Measurements from ENCODE around the gene AKR1D1.

GRCh38 chr7:138032186-138032585 is 44.1 kb upstream of the AKR1D1 start:
- TF ChIP-seq, protein P1, sequence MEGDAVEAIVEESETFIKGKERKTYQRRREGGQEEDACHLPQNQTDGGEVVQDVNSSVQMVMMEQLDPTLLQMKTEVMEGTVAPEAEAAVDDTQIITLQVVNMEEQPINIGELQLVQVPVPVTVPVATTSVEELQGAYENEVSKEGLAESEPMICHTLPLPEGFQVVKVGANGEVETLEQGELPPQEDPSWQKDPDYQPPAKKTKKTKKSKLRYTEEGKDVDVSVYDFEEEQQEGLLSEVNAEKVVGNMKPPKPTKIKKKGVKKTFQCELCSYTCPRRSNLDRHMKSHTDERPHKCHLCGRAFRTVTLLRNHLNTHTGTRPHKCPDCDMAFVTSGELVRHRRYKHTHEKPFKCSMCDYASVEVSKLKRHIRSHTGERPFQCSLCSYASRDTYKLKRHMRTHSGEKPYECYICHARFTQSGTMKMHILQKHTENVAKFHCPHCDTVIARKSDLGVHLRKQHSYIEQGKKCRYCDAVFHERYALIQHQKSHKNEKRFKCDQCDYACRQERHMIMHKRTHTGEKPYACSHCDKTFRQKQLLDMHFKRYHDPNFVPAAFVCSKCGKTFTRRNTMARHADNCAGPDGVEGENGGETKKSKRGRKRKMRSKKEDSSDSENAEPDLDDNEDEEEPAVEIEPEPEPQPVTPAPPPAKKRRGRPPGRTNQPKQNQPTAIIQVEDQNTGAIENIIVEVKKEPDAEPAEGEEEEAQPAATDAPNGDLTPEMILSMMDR (IDR thresholded peaks at IDR 0.05 in 2 of 3, conservative IDR thresholded peaks at IDR 0.05 in 1 of 3; ENCODE audit: borderline replicate concordance in 1 of 3, insufficient read depth in 1 of 3, low read depth in 2 of 3, low read length in 2 of 3) = no peak
- TF ChIP-seq ZNF274 (IDR thresholded peaks at IDR 0.05; ENCODE audit: low read depth, low read length) (no peak), JUND (IDR thresholded peaks at IDR 0.05) (no peak), EZH2phosphoT487 (IDR thresholded peaks at IDR 0.05; ENCODE audit: borderline replicate concordance) (no peak)
